ENCODE data around the gene MTA3. TPM values are rescaled to one million over a fixed set of nuclear protein-coding genes. Genes with fewer than 3 reads are reported as not detected.

The MTA3 gene
- total RNA-seq, 1 donor from 2014 or later: 23.5 TPM

DNA sequence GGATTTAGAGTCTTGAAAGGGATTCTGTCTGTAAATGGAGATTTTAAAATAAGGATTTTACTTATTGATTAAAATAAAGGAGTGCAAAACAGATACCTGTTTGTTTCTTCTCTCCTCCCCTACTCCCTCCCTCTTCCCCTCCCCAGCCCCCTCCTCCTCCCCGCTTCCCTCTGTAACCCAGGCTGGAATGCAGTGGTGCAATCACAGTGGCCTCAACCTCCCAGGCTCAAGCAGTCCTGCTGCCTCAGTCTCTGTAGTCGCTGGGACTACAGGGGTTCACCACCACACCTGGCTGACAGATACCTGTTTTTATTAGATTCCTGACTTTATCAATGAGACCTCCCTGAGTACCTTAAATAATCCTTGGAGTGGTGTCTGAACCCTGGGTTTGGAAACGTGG, 138.4 kb downstream of the MTA3 start:
- Histone ChIP-seq H3K9me3 (no peaks in the 10 kb centered on the region), H3K36me3 (peaks cover 30% of the 10 kb centered on the region), H3K4me3 (no peak overlapping the region), H3K27me3 (ENCODE audit: low read depth) (no peaks in the 10 kb centered on the region), H3K4me1 (no peaks in the 10 kb centered on the region), H3K27ac (no peak overlapping the region)
- intact Hi-C loops (cut with DNase I): no loop called here
- ATAC-seq: peak; percentile 39 to 68
- DNase-seq: no peak
- TF ChIP-seq, protein P1, sequence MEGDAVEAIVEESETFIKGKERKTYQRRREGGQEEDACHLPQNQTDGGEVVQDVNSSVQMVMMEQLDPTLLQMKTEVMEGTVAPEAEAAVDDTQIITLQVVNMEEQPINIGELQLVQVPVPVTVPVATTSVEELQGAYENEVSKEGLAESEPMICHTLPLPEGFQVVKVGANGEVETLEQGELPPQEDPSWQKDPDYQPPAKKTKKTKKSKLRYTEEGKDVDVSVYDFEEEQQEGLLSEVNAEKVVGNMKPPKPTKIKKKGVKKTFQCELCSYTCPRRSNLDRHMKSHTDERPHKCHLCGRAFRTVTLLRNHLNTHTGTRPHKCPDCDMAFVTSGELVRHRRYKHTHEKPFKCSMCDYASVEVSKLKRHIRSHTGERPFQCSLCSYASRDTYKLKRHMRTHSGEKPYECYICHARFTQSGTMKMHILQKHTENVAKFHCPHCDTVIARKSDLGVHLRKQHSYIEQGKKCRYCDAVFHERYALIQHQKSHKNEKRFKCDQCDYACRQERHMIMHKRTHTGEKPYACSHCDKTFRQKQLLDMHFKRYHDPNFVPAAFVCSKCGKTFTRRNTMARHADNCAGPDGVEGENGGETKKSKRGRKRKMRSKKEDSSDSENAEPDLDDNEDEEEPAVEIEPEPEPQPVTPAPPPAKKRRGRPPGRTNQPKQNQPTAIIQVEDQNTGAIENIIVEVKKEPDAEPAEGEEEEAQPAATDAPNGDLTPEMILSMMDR (IDR thresholded peaks at IDR 0.05): no peak

DNA sequence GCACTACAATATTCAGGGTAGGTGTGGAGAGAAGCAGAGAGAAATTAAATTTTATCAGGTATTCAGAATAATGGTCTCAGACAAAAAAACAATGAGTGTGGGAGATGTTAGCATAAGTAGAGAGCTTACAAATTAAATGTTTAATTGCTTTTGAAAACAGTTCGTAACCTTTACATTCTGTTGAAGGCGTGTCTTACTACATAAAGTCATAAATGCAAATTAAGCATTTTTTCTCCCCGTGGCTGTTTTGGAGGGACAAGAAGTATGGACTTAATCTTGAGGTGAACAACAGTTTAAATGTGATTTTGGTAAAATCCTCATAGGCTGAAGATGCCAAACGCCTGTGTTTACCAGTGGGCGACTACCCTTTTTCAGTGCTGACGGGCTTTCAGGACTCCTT, 139.7 kb downstream of the MTA3 start:
- H3K4me3 ChIP-seq: no peak overlapping the region
- no peaks in the 10 kb centered on the region for H3K27me3 ChIP-seq (ENCODE audit: low read depth)
- DNase-seq: no peak
- intact Hi-C loops (cut with DNase I): no loop called here
- ATAC-seq: no peak
- TF ChIP-seq, protein P1 (IDR thresholded peaks at IDR 0.05): no peak
- no peaks in the 10 kb centered on the region for H3K4me1 ChIP-seq
- H3K36me3 ChIP-seq: peaks cover 30% of the 10 kb centered on the region
- no peaks in the 10 kb centered on the region for H3K9me3 ChIP-seq
- H3K27ac ChIP-seq: no peak overlapping the region

DNA sequence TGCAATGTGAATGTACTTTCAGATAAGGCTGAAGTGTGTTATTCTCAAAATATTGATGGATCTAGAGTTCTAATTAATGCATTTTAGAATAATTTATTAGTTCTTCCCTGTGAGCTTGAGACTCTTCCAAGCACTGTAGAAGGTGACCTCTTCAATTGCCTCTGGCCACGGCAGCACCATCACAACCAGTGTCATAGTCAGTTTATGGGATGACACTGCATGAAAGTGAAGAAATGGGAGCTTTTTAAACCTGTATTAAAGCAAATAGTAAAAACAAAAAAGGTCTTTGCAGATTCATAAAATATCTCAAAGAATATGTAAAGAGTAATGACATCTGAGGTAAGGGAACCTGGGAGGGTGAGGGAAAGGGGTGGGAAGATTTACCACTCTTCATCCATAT, 143.5 kb downstream of the MTA3 start:
- H3K27ac ChIP-seq: no peak overlapping the region
- H3K27me3 ChIP-seq (ENCODE audit: low read depth): no peaks in the 10 kb centered on the region
- no peak for DNase-seq
- peaks cover 24% of the 10 kb centered on the region for H3K36me3 ChIP-seq
- TF ChIP-seq, protein P1 (IDR thresholded peaks at IDR 0.05): no peak
- H3K4me1 ChIP-seq: no peaks in the 10 kb centered on the region
- H3K9me3 ChIP-seq: no peaks in the 10 kb centered on the region
- ATAC-seq: no peak
- intact Hi-C loops (cut with DNase I): no loop called here
- H3K4me3 ChIP-seq: no peak overlapping the region

DNA sequence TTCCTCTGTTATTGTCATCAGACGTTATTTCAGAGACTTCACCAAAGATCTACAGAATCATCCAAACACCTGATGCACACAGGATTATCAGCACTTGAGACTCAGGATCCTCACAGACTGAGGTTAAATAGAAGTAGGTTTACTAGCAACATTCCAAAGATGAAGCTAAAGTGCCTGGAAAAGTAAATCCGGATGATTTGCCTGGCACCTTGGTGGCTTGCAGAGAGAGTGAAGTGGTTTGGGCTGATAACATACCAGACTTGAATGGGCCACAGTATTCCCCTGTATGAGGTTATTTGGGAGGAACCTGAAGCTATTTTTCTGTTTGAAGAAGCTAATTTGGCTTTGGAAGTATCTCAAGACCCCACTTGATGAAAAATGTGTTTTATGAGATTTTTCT, 144.5 kb downstream of the MTA3 start:
- Histone ChIP-seq H3K9me3 (no peaks in the 10 kb centered on the region), H3K36me3 (peaks cover 22% of the 10 kb centered on the region), H3K4me3 (no peak overlapping the region), H3K27ac (no peak overlapping the region), H3K27me3 (ENCODE audit: low read depth) (no peaks in the 10 kb centered on the region), H3K4me1 (no peaks in the 10 kb centered on the region)
- DNase-seq: no peak
- TF ChIP-seq, protein P1 (IDR thresholded peaks at IDR 0.05): no peak
- ATAC-seq: peak in 1 of 2 donors; percentile 19
- intact Hi-C loops (cut with DNase I): no loop called here

DNA sequence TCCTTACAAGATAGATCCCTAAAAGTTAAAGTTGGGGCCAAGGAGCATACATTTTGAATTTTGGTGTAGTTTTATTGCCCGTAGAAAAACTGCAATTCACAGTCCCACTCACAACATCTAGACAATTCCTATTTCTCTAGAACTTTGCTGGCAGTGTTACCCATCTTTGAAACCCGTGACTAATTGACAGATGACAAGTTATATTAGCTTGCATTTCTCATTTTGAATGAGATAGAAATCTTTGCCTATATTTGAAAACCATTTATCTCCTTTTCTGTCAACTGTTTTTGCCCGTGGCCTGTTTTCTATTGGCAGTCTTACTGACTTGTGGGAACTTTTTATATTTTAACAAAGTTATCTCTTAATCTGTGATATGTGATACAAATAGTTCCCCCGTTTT, 145.5 kb downstream of the MTA3 start:
- DNase-seq (no peak), ATAC-seq (no peak)
- intact Hi-C loops (cut with DNase I): no loop called here
- H3K4me3 ChIP-seq: no peak overlapping the region
- peaks cover 12% of the 10 kb centered on the region for H3K36me3 ChIP-seq
- no peak overlapping the region for H3K27ac ChIP-seq
- H3K9me3 ChIP-seq: no peaks in the 10 kb centered on the region
- TF ChIP-seq, protein P1 (IDR thresholded peaks at IDR 0.05): no peak
- H3K4me1 ChIP-seq: no peaks in the 10 kb centered on the region
- H3K27me3 ChIP-seq (ENCODE audit: low read depth): no peaks in the 10 kb centered on the region

DNA sequence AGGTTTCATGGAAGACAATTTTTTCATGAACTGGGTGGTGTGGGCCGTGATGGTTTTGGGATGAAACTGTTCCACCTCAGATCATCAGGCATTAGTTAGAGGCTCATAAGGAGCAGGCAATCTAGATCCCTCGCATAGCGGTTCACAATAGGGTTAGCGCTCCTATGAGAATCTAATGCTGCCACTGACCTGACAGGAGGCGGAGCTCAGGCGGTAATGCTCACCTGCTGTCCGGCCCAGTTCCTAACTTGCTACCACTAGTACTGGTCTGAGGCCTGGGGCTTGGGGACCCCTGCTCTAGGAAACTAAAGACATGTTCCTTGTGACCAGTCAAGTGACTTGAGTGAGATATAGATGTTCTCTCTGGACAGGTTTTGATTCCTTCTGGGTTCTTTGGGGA, 146.3 kb downstream of the MTA3 start:
- Histone ChIP-seq H3K4me1 (no peaks in the 10 kb centered on the region), H3K27ac (no peak overlapping the region), H3K36me3 (peaks cover 4% of the 10 kb centered on the region), H3K9me3 (no peaks in the 10 kb centered on the region), H3K27me3 (ENCODE audit: low read depth) (no peaks in the 10 kb centered on the region), H3K4me3 (no peak overlapping the region)
- ATAC-seq (no peak), DNase-seq (no peak)
- TF ChIP-seq, protein P1 (IDR thresholded peaks at IDR 0.05): no peak
- intact Hi-C loops (cut with DNase I): no loop called here

Data from lower lobe of right lung (tissue), 2 donors.